Right lobe of liver (tissue), 6 donors: ENCODE measurements around the gene OXTR. TPM values are rescaled to one million over a fixed set of nuclear protein-coding genes. Genes with fewer than 3 reads are reported as not detected.

Experiments used
- ATAC-seq, 4 donors: fragments of 200-7000 bp; cut with Tn5 transposase; one replicate each; pipeline ENCODE4 v1.9.1; 2020; ENCODE audit warnings: mild to moderate bottlenecking in 4 of 4, moderate library complexity in 4 of 4
- DNase-seq, 3 donors: peaks; one replicate each; pipeline ENCODE4 v3.0.0-alpha.2; 2020
- H3K27ac ChIP-seq, 3 donors: fragments of 200-600 bp; one replicate each; pipeline ENCODE4 v1.8.0; 2022
- H3K27me3 ChIP-seq, 2 donors: fragments of 200-600 bp; one replicate each; pipeline ENCODE4 v1.8.0; 2022
- H3K36me3 ChIP-seq, 4 donors: fragments of 200-600 bp; sonication (generic) in 1 of 4; one replicate each; pipeline versions ENCODE4 v1.5.1 to v1.8.0; 2017 to 2022; ENCODE audit warnings: control low read depth in 1 of 4
- H3K4me1 ChIP-seq, 4 donors: fragments of 200-600 bp; sonication (generic) in 1 of 4; one replicate each; pipeline versions ENCODE4 v1.5.1 to v1.8.0; 2017 to 2022; ENCODE audit warnings: control low read depth in 1 of 4
- H3K4me3 ChIP-seq, 3 donors: fragments of 200-600 bp; one replicate each; pipeline ENCODE4 v1.8.0; 2022
- H3K9me3 ChIP-seq, 4 donors: fragments of 200-600 bp; sonication (generic) in 1 of 4; one replicate each; pipeline versions ENCODE4 v1.5.1 to v1.8.0; 2017 to 2022; ENCODE audit warnings: control low read depth in 1 of 4
- POLR2A ChIP-seq: fragments of 450-650 bp; IDR thresholded peaks from one replicate; pipeline ENCODE4 v1.6.1; 2017; ENCODE audit warnings: antibody characterized with exemption, mild to moderate bottlenecking
- WGBS: methylation state at CpG from one replicate; pipeline ENCODE4 v1.1.6; 2018; ENCODE audit warnings: low coverage, low lambda C conversion rate; ENCODE audit not compliant: insufficient coverage; ENCODE audit errors: missing lambda C conversion rate; 5-methylcytosine and 5-hydroxymethylcytosine counted together
- intact Hi-C, 2 donors: fragments of 100-400 bp; cut with DNase I; formaldehyde crosslinking; loops; one replicate each; pipeline versions ENCODE4 v1.11.2 to v1.14.1; 2022
- long read RNA-seq: library from polyadenylated mRNA; unstranded; transcript quantifications from one replicate; pipeline ENCODE4 v2.0.0, GENCODE V29; 2019
- total RNA-seq, 6 experiments: library from RNA; depleted of rRNA in 2 of 6; stranded (reverse); fragments of >200 nt in 2 of 6; fragmentation: NEBNext Ultra II Directional in 3 of 6; extraction: Animal tissue kit (Norgen Biotek cat#: 25700) in 3 of 6; gene quantifications; one replicate each; pipeline versions ENCODE4 v1.1.0 to v1.2.4, GENCODE V29; 2016 to 2023
- TF ChIP-seq, protein P1 (sequence below), 4 donors: fragments of 200-600 bp in 3 of 4; fragments of 450-650 bp in 1 of 4; IDR thresholded peaks; one replicate each; pipeline versions ENCODE4 v1.5.1 to v1.8.0; 2016 to 2022; ENCODE audit warnings: antibody characterized with exemption in 4 of 4, mild to moderate bottlenecking in 2 of 4
- donor health status: DM: no; HTN: yes; CAD: no.
- donor health status: DM: no; HTN: no; CAD: no.
- donor health status: DM: no; HTN: no; CAD: no.
- donor health status: DM: no; HTN: yes; CAD: no.
- donor health status: DM: no; HTN: yes; CAD: no.

Gene OXTR
- under 1 TPM; 0.04 to 0.31 (median 0.20) TPM for total RNA-seq
- long read RNA-seq, result 0 reads

DNA sequence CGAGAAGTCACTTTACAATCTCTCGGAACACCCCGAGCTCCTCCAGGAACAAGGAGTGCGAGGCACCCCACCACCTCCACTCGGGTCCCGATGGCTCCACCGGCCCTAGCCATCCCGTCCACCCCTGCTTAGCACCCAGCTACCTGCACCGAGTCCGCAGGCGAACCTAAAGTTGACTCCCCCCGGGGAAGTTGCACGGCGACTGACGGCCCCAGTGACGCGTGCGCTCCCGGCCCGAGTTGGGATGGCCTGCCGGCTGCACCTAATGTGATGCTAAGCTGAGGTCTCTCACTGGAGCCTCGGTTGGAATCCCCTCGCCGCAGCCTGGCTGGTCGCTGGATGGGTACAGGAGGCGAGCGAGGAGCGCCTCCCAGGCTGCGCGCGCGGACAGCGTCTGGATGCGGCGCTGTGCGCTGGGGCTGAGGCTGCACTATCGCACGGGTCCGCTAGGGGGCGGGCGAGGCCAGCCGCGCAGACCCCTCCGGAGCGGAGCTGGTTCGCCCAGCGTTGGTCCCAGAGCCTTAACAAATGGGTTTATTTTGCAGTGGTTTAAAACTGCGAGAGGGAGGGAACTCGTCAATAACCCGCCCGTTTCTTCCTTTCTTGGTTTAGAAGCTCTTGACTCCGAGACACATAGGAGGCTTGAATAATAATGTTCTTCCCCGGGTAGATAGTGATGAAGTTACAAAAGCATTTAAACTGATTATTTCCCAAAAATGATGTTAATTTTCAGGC lies at the start of gene OXTR:
TSS of gene OXTR (minus strand) at position 526 of the 735 bp plus-strand sequence. CDS start 1,426 bp downstream, outside the sequence.
- ATAC-seq (peak; percentile 93 to 98 (median 95)), DNase-seq (peak in 1 of 3 donors; percentile 60)
- Histone ChIP-seq H3K36me3 (no peaks in the 10 kb centered on the region), H3K9me3 (no peaks in the 10 kb centered on the region), H3K4me1 (peaks cover 0 to 13% (median 0%) of the 10 kb centered on the region in 4 donors), H3K27ac (no peak within 1 kb of the TSS), H3K27me3 (peaks cover 0 to 3% of the 10 kb centered on the region in 2 donors), H3K4me3 (peak within 1 kb of the TSS in 1 of 3 donors; percentile 15)
- intact Hi-C loops, result loop anchor here in 1 of 2 donors (10.0 kb wide), 1 partner anchor 186 kb away; no protein-coding TSS in a partner anchor
- no peak for TF ChIP-seq POLR2A
- TF ChIP-seq, protein P1, sequence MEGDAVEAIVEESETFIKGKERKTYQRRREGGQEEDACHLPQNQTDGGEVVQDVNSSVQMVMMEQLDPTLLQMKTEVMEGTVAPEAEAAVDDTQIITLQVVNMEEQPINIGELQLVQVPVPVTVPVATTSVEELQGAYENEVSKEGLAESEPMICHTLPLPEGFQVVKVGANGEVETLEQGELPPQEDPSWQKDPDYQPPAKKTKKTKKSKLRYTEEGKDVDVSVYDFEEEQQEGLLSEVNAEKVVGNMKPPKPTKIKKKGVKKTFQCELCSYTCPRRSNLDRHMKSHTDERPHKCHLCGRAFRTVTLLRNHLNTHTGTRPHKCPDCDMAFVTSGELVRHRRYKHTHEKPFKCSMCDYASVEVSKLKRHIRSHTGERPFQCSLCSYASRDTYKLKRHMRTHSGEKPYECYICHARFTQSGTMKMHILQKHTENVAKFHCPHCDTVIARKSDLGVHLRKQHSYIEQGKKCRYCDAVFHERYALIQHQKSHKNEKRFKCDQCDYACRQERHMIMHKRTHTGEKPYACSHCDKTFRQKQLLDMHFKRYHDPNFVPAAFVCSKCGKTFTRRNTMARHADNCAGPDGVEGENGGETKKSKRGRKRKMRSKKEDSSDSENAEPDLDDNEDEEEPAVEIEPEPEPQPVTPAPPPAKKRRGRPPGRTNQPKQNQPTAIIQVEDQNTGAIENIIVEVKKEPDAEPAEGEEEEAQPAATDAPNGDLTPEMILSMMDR (IDR thresholded peaks at IDR 0.05), result peak; percentile 83 to 99 (median 97)
- 4% methylated on average over 6 of the region's 53 CpGs for WGBS

DNA sequence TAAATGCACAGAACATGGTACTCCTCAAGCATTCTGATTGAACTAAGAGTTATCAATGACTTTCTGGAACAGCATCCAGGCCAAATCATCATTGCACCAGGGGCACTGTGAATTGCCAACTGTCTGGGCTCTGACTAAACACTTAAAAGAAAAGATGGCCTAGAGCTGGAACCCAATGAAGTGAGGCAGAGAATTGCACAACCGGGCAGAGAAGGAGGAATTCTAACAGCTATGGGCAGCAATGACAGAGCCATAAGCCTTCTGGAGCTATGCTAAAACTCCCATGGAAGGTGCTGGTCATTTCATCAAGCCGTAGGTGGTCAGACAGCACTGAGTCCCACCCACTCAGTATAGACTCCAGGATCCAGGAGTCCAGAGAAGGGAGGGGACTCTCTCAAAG lies 48.1 kb upstream of the OXTR start:
- no peaks in the 10 kb centered on the region for H3K4me1 ChIP-seq
- DNase-seq (no peak), ATAC-seq (no peak)
- WGBS, result 64% methylated on average over 1 of the region's 2 CpGs
- no peaks in the 10 kb centered on the region for H3K27me3 ChIP-seq
- no peak overlapping the region for H3K4me3 ChIP-seq
- H3K36me3 ChIP-seq, result no peaks in the 10 kb centered on the region
- intact Hi-C loops, result no loop called here
- H3K27ac ChIP-seq, result no peak overlapping the region
- no peak for TF ChIP-seq POLR2A
- TF ChIP-seq, protein P1 (IDR thresholded peaks at IDR 0.05), result no peak
- H3K9me3 ChIP-seq, result peaks cover 0 to 3% (median 0%) of the 10 kb centered on the region in 4 donors

DNA sequence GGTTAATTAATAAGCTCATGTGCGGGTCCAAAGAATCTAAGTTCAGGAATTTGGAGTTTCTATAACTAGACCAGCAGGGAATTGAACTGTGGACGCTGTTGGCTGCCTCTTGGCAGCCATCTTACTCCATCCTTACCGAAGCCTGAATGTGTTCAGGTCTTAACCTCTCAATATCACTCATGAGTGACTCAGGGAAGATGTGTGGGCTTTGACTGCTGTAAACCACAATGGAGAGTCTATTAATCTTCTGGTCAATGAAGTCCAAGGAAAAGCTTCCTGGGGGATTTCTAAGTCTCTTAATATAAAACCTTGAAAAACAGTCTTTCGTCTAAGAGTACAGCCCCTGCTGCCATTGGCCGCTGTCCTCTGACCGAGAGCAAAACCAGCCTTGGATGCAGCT lies 46.7 kb upstream of the OXTR start:
- ATAC-seq, result no peak
- H3K9me3 ChIP-seq, result peaks cover 0 to 3% (median 0%) of the 10 kb centered on the region in 4 donors
- TF ChIP-seq, protein P1 (IDR thresholded peaks at IDR 0.05), result no peak
- no peak for TF ChIP-seq POLR2A
- intact Hi-C loops, result no loop called here
- no peaks in the 10 kb centered on the region for H3K36me3 ChIP-seq
- no peak for DNase-seq
- H3K4me3 ChIP-seq, result no peak overlapping the region
- no peaks in the 10 kb centered on the region for H3K4me1 ChIP-seq
- no peak overlapping the region for H3K27ac ChIP-seq
- H3K27me3 ChIP-seq, result no peaks in the 10 kb centered on the region
- 91% methylated on average over 5 of the region's 6 CpGs for WGBS

DNA sequence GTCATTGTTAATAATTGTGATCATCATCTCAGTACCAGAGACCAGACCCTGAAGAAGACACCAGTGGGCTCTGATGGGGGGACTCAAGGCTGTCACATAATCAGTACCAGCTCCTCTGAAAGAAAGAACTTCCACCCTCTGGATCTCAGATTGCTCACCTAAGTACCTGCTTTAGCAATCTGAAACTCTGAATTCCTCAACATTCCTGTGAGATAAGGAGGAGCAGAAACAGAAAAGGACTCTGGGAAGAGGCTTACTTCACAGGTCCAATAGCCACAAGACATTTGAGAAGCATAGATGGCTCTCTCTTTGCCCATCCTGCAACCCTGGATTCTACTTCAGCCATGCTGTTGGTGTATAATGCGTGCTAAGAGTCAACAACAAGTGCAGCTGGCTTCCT lies 44.0 kb upstream of the OXTR start:
- 83% methylated on average over 1 of the region's 1 CpG for WGBS
- ATAC-seq, result no peak
- TF ChIP-seq POLR2A, result no peak
- TF ChIP-seq, protein P1 (IDR thresholded peaks at IDR 0.05), result no peak

More for the DNA sequence above, 44.0 kb upstream of the OXTR start:
- Histone ChIP-seq H3K36me3 (no peaks in the 10 kb centered on the region), H3K4me3 (no peak overlapping the region), H3K9me3 (no peaks in the 10 kb centered on the region), H3K27me3 (no peaks in the 10 kb centered on the region), H3K27ac (no peak overlapping the region), H3K4me1 (no peaks in the 10 kb centered on the region)
- DNase-seq, result no peak
- intact Hi-C loops, result no loop called here
